Fibroblast of pulmonary artery (primary cell): ENCODE data around the gene RAPH1.
"Not testable (repeated sequence)": the region's sequence is repeated elsewhere in the genome, so short reads cannot be mapped to it uniquely, and the experiment has no call there.

Source experiments
- DNase-seq: peaks from one replicate; pipeline ENCODE4 v3.0.0-alpha.2; 2010; ENCODE audit warnings: low read depth
- H3K4me3 ChIP-seq: replicated peaks from 2 replicates; pipeline ENCODE4 v1.5.1; 2011; ENCODE audit warnings: low read depth, mild to moderate bottlenecking, control low read depth, low read length, moderate library complexity
- TF ChIP-seq, protein P1 (sequence below): IDR thresholded peaks from 2 replicates; pipeline ENCODE4 v1.5.1; 2011; ENCODE audit warnings: mild to moderate bottlenecking, control low read depth, low read length, inconsistent platforms; ENCODE audit errors: missing control alignments

The RAPH1 gene

DNA sequence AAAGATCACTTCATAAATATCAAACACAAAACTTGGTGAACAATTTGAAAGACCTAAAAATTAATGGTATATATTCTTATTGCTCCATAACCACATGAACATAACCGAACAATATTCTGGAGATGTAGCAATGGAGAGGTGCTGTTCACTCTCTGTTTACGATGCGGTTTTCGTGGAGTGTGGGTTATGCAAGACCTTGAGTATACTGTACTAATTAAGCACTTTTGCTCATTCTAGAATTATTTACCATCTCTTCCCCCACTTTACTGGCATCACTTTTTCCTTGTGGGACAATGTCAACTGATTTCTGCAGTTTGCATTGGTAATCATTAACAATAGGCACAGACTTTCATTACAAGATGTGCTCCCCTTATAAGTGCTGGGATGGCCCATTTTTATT lies 97.6 kb downstream of the RAPH1 start:
- no peak for DNase-seq
- H3K4me3 ChIP-seq, result no peak overlapping the region
- TF ChIP-seq, protein P1, sequence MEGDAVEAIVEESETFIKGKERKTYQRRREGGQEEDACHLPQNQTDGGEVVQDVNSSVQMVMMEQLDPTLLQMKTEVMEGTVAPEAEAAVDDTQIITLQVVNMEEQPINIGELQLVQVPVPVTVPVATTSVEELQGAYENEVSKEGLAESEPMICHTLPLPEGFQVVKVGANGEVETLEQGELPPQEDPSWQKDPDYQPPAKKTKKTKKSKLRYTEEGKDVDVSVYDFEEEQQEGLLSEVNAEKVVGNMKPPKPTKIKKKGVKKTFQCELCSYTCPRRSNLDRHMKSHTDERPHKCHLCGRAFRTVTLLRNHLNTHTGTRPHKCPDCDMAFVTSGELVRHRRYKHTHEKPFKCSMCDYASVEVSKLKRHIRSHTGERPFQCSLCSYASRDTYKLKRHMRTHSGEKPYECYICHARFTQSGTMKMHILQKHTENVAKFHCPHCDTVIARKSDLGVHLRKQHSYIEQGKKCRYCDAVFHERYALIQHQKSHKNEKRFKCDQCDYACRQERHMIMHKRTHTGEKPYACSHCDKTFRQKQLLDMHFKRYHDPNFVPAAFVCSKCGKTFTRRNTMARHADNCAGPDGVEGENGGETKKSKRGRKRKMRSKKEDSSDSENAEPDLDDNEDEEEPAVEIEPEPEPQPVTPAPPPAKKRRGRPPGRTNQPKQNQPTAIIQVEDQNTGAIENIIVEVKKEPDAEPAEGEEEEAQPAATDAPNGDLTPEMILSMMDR, result no peak

DNA sequence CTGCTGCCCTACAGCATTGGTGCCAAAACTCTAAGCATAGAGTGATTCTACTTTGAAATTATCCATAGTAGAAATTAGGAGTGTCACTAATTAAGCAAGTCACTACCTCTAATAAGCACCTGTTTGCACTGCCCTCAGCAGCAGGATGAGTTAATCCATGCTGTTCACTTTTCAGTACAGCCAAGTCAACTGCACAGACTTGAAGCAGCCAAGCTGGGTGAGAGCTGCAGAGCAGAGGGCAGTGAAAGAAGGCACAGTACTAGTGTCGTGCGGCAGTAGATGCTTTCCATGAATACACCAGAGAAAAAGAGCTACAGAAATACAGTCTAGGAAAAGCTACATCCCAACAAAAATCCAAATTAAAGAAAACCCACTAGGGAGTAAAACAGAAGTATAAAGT lies 98.6 kb downstream of the RAPH1 start:
- no peak overlapping the region for H3K4me3 ChIP-seq
- TF ChIP-seq, protein P1, result no peak
- DNase-seq, result no peak

DNA sequence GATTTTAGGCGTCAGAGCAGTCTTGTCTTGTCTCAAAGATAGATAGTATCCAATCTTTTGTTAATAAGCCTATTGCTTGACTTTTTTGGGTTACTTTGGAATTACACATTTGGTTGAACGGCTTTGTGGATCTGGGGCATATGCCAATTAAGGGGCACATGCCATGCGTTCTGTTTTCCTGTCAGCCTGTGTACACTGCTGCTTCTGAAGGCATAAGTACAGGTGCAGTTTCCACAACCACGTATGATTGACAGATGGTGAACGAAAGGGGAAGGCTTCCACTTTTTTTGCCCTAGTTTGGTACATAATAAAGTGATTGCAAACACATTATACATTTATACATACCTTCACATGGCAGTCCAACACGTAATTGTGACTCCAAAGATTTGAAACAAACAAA lies 102.3 kb downstream of the RAPH1 start:
- no peak for DNase-seq
- H3K4me3 ChIP-seq, result no peak overlapping the region
- TF ChIP-seq, protein P1, result no peak

DNA sequence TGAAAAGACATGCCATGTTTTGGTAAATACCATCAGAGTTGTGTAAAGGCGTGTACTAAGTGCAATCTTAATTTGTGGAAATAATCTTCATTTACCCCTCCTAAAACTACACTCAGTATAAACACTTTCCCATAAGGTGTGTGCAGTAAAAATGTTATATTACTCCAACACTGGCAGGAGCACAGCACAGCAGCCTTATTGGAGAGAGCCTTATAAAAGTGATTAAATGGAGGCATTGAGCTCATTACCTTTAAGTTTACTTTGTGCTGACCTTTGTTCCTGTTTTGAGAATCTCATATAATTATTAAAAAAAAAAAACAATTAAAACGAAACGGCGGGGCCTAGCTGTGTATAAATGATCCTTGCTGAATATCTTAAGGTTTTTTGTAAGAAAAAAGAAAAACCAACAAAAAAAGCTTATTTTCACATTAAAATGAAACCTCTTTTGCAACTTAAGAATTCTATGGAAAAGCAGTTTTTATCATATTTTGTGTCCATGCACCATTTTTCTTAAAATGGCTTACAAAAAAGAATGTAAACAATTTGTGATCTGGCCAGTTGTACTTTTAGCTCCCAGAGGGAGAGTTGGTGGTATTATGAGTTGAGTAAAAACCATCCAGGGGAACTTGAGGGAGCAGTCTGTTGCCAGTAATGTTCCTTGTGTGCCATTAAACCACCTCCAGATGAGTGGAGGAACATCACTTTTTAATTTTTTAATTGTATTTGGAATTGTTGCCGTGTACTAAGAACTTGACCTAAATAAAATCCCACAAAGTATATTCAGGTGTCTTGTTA lies 103.5 kb downstream of the RAPH1 start:
- no peak for DNase-seq
- H3K4me3 ChIP-seq, result no peak overlapping the region
- TF ChIP-seq, protein P1, result no peak

DNA sequence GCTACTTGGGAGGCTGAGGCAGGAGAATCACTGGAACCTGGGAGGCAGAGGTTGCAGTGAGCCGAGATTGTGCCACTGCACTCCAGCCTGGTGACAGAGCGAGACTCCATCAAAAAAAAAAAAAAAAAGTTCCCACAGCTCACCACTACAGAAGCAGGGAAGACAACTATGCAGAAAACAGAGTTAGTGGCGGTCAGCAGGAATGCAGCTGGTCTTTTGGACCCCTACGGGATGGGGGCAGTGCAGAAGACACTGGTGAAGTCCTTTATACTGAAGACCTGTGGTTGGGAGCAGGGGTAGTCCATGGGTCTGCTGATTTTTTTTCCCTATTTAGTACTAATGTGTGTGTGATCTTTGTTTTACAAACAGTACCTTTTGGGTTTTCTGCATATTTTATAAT lies 105.5 kb downstream of the RAPH1 start:
- DNase-seq, H3K4me3 ChIP-seq: not testable (repeated sequence)

DNA sequence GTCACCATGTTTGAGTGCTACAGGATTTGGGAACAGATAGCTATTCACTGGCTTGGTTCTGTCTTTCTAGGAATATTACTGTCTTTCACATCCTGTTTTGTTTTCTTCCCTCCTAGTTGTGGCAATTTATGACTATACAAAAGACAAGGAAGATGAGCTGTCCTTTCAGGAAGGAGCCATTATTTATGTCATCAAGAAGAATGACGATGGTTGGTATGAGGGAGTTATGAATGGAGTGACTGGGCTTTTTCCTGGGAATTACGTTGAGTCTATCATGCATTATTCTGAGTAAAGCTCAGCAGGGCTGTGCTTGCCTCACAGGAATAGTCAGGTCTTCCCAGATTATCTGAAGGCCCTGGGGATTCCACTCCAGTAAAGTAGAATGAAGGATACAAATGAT lies 108.0 kb downstream of the RAPH1 start:
- DNase-seq, result peak; percentile 79
- TF ChIP-seq, protein P1, result no peak
- H3K4me3 ChIP-seq, result no peak overlapping the region

DNA sequence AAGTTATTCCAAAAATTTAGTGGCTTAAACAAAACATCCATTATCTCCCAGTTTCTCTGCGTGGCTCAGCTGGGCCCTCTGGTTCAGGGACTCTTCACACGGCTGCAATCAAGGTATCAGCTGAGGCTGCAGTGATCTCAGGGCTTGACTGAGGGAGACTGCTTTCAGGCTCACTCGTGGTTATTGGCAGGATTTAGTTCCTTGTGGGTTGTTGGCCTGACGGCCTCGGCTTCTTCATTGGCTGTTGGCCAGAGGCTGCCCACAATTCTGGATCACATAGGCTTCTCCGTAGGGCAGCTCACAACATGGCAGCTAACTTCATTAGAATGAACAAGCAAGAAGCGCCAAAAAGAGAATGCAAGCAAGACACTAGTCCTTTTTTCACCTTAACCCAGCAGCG lies 116.8 kb downstream of the RAPH1 start:
- no peak for DNase-seq
- TF ChIP-seq, protein P1, result no peak
- H3K4me3 ChIP-seq, result no peak overlapping the region
